Adipose tissue (tissue), 3 donors: ENCODE measurements around the gene RPRML. TPM values are rescaled to one million over a fixed set of nuclear protein-coding genes. Genes with fewer than 3 reads are reported as not detected.
"Not testable (repeated sequence)": the region's sequence is repeated elsewhere in the genome, so short reads cannot be mapped to it uniquely, and the experiment has no call there.

ENCODE experiments used
- H3K27ac ChIP-seq: one replicate; pipeline ENCODE4 v1.5.1; 2013; ENCODE audit warnings: low read depth, low read length
- WGBS, 3 donors: extraction: QIAGEN DNeasy Blood & Tissue Kit; methylation state at CpG; one replicate each; pipeline ENCODE4 v1.1.7; 2013; 5-methylcytosine and 5-hydroxymethylcytosine counted together
- polyA plus RNA-seq, 3 donors: library from polyadenylated mRNA; stranded (reverse); fragments of 200-250 nt; gene quantifications; one replicate each; pipeline ENCODE4 v1.2.3, GENCODE V29; 2013
- donor health status: healthy with polysubstance abuse.
- donor health status: Bipolar disorder and iron deficiency.
- donor health status: healthy.

RPRML gene
- under 1 TPM in 2 of 3 donors, not detected in 1; 0.15 to 0.24 TPM for polyA plus RNA-seq

DNA sequence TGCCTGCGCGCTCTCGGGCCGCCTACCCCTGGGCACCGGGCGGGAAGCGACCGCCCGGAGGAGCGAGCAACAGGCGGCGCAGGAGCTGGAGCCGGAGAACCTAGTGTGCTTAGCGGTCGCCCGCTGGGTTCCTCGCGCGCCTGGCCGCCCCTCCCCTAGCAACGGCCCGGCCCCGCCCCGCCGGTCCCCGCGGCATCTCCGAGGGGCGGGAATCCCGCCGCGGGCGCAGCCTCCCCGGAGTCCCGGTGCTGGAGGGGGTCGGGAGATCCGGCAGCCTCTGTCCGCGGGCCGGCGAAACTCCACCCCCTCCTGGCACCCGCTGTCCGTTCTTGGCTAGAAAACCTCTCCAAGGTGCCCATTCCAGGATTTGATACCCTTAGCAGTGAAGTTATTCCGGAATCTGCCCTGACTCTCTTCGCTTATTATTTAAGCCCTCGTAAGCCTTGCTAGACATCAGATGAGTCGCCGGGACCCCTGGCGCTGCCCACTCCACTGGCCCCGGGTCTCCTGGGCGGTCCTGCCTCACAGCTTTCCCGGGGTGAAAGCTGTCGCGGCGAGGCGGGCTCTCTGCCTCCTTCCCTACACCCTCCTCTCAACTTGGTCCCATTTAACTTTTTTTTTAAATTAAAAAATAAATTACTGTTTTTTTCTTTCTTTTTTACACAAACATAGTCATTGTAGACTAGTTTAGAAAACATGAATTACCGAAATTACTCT, at the start of gene RPRML:
TSS of gene RPRML (minus strand) at position 107 of the 717 bp plus-strand sequence. CDS start 246 bp downstream, outside the sequence.
- no peak within 1 kb of the TSS for H3K27ac ChIP-seq
- 1 to 2% (median 1%) methylated on average over 47 to 57 of the region's 57 CpGs for WGBS, 3 donors

DNA sequence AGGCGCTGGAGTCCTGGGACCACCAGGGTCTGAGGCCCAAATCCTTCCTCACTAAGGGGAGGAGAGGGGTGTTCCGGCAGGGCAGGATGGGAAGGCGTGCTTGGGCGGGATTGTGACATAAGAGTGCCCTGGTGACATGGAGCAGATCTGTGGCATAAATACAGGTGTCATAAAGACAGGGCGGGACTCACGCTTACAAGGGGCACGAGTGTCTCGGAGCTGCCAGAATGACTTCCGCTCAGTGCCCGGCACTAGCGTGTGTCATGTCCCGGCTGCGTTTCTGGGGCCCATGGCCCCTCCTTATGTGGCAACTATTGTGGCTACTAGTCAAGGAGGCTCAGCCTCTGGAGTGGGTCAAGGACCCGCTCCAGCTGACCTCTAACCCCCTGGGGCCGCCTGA, 37.9 kb upstream of the RPRML start:
- 95 to 98% (median 96%) methylated on average over 9 to 11 of the region's 15 CpGs for WGBS, 3 donors
- not testable (repeated sequence) for H3K27ac ChIP-seq

DNA sequence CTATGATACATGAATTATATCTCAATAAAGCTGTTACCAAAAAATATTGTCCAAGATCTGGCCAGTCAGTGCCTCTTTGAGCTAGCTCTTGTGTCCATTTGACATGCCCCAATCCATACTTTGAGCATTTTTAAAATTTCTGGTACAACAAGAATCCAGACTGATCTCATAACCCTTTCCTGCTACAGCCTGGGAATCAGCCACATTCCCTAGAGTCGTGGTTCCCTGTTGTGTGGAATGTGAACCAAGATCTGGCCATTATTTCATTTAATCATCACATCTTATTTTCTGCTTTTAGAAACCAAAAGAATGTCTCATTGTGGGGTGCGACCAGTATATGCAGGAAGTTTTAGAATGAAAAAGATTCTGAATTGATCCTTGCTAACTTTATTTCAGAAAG, 34.3 kb upstream of the RPRML start:
- 87 to 89% (median 88%) methylated on average over 2 of the region's 2 CpGs for WGBS, 3 donors
- H3K27ac ChIP-seq = no peak overlapping the region

DNA sequence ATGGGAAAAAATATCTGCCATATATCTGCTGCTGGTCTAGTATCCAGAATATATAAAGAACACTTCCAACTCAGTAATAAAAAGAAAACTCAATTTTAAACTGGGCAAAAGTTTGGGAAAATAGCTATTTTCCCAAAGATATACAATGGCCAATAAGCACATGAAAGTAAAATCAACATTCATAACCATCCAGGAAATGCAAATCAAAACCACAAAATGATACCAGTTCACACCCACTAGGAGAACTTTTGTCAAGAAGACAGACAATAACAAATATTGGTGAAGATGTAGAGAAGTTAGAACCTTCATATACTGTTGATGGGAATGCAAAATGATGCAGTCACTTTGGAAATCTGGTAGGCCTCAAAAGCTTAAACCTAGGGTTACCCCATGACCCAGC, 33.4 kb upstream of the RPRML start:
- no peak overlapping the region for H3K27ac ChIP-seq

DNA sequence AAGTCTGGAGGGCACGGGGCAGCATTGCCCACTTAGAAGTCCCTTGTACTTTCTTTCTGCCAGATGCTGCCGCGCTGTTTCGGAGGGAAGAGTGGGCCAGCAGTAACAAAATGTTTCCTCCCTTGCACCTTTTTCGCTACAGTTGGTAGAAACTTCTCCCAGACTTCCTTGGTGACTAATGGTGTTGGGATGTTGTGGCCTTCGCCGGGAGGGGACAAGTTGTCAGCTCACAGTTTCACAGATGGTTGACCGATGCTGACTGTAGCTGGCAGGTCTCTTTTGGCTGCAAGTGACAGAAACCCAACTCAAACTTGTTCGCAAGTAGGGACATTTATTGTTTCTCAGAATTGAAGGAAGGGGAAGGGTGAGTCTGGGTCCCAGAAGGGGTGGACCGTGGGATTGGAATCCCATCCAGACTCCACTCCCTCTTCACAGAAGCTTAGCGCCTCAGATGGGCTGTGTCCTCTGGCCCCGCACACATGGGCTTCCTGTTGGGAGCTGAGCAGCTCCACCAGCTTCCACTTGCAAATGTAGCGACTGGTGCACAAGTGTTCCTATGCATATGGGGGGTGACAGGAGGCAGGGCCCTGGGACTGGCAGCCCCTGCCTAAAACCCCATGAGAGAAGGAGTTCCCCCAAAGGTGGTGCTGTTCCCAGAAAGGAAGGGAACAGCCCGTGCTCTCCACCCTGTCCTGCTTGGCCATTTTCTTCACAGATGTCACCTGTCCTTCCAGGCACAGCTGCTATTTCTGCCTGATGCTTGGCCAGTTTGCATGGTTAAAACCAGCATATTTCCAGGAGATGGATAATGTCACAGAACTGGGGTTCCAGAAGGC, 30.9 kb upstream of the RPRML start:
- H3K27ac ChIP-seq = no peak overlapping the region
- 89 to 92% (median 91%) methylated on average over 14 of the region's 14 CpGs for WGBS, 3 donors

DNA sequence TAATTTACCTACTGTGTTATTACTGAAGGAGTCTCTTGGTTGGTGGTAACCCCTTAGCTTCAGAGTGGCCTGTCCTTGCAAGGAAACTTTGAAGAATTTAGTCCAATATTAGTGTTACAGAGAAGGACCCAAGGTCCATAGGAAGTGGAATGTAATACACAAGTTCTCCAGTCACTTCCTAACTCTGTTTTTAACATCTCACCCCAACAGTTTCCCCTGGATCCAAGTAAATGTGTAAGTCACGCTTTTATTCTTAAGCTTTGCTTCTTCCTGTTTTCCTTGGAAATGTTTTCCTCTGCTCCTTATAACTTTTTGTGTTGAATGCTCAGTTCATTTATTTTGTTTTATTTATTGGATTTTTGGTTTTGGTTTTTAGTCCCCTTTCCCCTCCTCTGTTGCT, 25.9 kb upstream of the RPRML start:
- no peak overlapping the region for H3K27ac ChIP-seq
- WGBS, 3 donors = 61 to 76% (median 74%) methylated on average over 1 of the region's 1 CpG

DNA sequence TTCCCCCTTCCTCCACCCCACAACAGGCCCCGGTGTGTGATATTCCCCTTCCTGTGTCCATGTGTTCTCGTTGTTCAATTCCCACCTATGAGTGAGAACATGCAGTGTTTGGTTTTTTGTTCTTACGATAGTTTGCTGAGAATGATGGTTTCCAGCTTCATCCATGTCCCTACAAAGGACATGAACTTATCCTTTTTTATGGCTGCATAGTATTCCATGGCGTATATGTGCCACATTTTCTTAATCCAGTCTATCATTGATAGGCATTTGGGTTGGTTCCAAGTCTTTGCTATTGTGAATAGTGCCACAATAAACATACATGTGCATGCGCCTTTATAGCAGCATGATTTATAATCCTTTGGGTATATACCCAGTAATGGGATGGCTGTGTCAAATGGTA, 24.8 kb upstream of the RPRML start:
- 87 to 88% (median 88%) methylated on average over 4 to 5 of the region's 5 CpGs for WGBS, 3 donors
- H3K27ac ChIP-seq = not testable (repeated sequence)

DNA sequence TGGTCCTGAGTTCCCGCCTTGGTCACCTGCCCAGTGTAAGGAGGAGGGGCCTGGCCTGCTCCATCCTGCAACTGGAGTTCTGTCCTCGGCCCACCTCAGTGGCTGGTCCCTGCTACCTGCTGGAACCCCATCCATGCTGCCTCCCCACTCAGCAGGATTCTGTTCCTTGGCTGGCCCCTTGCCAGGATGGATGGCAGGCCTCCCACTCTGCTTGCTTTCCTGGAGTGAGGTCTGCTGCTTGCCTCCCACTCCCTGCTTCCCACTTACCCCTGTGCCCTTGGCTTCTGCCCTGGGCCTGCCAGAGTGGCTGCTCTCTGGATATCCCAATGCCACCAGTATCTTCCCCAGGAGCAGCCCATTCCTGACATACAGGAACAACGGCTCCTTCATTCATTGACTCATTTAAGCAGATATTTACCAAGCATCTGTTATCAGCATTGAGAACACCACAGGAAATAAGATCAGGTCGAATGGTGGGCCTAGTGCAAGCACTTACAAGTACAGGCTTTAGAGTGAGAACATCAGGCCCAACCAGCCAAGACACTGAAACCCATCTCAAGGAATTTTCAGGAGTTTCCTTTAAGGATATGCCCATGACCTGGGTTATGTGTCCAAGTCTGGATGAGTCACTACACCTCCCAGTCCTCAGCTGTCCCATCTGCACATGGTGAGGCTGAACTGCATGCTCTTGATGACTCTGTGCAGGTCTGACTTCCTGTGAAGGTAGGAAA, 17.0 kb upstream of the RPRML start:
- no peak overlapping the region for H3K27ac ChIP-seq
- 61 to 80% (median 77%) methylated on average over 4 of the region's 4 CpGs for WGBS, 3 donors

DNA sequence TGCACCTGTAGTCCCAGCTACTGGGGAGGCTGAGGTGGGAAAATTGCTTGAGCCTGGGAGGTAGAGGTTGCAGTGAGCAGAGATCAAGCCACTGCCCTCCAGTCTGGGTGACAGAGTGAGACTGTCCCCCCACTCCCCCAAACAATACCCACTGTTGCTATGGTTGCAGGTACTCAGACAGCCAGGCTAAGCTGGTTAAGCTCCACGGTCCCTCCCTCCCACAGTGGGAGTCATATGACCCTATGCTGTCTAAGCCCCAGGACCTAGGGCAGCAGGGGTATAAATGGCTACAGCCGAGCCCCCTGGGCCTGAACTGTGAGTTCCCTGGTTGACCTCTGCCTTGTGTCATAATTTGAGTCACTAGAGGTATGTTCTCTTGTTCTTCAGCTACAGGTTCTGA, 15.9 kb upstream of the RPRML start:
- H3K27ac ChIP-seq = no peak overlapping the region
- 87 to 91% (median 88%) methylated on average over 2 of the region's 2 CpGs for WGBS, 3 donors

DNA sequence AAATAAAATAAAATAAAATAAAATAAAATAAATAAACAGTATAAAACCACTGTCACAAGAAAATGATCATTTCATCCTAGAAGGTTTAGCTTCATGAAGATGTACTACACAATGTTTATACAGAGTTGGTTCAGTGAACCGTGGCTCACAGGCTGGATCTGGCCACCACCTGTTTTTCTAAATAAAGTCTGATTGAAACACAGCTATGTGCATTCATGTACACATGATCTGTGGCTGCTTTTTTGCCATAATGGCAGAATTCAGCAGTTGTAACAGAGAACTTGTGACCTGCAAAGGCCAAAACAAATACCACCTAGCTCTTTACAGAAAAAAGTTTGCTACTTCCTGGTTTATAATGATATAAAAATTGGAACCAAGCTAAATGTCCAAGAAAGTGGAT, 12.6 kb upstream of the RPRML start:
- WGBS, 3 donors = 71 to 83% (median 71%) methylated on average over 1 of the region's 1 CpG
- no peak overlapping the region for H3K27ac ChIP-seq

DNA sequence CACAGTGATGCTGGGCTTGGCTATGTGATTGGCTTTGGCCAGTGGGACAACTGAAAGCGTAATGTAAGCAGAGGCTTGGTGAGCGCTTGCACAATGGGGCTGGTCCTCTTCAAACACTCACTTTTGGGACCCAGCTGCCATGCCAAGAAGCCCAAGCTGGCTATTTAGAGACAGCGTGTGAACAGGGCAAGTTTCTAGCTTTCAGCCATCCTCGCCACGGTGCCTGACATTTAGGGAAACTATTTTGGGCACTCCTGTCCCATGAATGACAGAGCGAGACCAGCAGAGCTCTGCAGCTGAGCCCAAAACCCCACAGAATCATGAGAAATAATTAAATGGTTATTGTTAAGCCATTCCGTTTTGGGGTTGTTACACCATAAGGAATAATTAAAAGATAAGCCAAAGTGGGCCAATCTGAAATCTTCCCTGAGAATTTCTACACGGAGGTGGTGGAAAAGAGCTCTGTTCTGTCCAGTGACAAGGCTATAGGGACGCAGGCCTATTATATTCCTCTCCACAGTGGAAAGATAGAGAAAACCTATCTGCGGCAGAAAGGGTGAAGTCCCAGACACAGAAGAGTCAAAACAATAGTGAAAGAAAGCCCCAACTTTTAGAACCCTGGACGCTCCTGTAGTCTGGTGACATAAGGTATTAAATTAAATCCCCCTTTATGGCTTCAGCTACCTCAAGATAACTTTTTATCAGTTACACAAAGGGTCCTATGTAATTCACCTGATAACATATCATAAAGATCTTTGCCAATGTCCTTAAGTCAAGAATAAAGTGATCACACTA, 10.8 kb upstream of the RPRML start:
- WGBS, 3 donors = 63 to 79% (median 68%) methylated on average over 11 of the region's 11 CpGs

DNA sequence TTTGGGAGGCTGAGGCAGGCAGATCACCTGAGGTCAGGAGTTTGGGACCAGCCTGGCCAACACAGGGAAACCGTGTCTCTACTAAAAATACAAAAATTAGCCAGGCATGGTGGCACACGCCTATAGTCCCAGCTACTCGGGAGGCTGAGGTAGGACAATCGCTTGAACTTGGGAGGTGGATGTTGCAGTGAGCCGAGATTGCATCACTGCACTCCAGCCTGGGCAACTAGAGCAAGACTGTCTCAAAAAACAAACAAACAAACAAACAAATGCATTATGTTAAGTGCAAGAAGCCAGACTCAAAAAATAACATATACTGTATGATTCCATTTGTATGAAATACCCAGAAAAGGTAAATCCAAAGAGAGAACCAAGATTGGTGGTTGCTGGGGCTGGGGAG, 8.9 kb upstream of the RPRML start:
- WGBS, 3 donors = 90 to 93% (median 91%) methylated on average over 5 of the region's 5 CpGs
- H3K27ac ChIP-seq = not testable (repeated sequence)

More for the DNA sequence above, 10.8 kb upstream of the RPRML start:
- no peak overlapping the region for H3K27ac ChIP-seq

DNA sequence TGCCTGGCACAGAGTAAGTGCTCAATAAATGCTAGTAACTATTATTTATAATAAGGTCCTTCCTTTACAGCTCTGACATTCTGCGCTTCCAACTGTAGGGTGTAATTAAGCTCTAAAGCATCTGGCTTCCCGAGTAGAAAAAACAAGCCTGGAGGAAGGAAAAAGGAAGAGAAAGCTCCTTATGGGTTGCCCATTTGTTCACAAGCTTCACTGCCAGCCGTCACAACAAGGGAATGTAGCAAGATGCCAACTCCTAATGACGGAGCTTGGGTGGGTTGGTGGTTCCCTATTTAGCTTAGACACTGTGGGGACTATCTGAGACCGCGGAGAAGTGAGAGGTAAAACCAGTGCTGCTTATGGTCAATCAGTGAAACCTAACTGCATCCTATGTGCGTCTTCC, 7.3 kb upstream of the RPRML start:
- no peak overlapping the region for H3K27ac ChIP-seq
- 73 to 90% (median 79%) methylated on average over 7 of the region's 7 CpGs for whole genome bisulfite sequencing, 3 donors

DNA sequence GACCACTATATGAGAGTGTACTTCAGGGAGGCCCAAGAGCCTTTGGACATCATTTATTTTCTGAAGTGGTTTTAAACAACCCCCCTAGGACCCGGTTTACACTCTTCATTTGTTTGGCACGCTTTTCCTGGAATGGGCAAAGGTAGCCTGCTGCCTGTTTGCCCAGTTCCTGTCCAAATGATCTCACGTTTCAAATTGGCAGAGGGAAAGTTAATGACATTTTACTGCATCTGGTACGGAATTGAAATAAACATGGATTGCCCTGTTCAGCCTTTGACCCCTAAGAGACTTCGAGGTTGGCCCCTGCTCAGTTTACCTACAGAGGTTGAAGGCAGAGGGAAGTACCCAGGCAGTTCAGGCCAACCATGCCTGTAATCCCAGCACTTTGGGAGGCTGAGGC, 5.8 kb upstream of the RPRML start:
- 17 to 66% (median 38%) methylated on average over 5 of the region's 5 CpGs for WGBS, 3 donors
- H3K27ac ChIP-seq = no peak overlapping the region

DNA sequence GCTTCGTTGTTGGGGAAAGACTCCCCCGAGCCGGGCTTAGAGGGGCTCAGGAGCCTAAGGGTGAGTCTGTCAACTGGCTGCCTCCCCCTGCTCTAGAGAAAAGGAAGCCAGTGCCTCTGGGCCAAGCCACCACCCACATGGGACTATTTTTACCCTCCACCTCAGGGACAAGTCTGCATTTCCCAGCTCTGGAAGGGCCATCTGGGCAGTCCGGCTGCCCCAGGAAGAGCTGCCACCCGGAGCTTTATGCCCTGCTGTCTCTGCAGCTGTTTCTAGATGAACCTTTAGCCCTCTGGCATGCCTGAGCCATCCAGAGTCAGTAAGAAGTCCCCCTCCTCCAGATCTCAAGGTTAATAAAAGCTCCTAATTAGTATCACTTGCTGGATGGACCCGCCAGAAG, 5.3 kb upstream of the RPRML start:
- no peak overlapping the region for H3K27ac ChIP-seq

DNA sequence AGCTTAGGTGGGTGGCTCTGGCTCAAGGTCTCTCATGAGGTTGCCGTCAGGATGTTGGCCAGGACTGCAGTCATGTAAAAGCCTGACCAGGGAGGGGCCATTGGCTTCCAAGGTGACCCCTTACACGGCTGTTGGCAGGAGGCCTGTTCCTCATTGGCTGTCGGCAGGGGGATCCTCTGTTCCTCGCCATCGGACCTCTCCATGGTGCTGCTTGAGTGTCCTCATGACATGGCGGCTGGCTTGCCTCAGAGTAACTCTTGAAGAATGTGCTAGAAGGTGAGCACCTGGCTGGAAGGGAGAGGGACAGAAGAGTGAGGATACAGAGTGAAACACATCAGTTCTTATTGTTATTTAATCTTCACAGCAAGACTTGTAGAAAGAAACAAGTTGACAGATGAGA, 4.7 kb upstream of the RPRML start:
- no peak overlapping the region for H3K27ac ChIP-seq

More for the DNA sequence above, 5.3 kb upstream of the RPRML start:
- 22 to 68% (median 47%) methylated on average over 6 of the region's 6 CpGs for WGBS, 3 donors

DNA sequence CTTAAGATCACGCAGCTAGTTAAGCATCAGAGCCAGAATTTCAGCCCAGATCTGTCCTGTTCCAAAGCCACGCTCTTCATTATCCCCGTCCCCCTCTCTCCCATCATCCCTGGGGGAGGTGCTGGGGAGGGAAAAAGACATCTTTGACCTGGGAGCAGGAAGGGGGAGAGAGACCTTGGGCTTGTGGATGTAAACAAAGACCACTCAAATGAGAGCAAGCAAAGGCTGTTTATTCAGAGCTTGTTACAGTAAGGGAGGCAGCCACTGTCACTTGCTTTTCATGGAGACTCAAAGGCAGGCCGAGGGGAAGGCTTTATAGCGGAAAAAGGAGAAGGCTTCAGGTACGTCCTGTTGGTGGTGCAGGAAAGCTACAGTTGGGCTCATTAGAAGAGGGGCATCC, 3.5 kb upstream of the RPRML start:
- no peak overlapping the region for H3K27ac ChIP-seq
- 91 to 96% (median 96%) methylated on average over 6 of the region's 6 CpGs for WGBS, 3 donors

More for the DNA sequence above, 4.7 kb upstream of the RPRML start:
- WGBS, 3 donors = 69 to 77% (median 69%) methylated on average over 6 of the region's 6 CpGs

DNA sequence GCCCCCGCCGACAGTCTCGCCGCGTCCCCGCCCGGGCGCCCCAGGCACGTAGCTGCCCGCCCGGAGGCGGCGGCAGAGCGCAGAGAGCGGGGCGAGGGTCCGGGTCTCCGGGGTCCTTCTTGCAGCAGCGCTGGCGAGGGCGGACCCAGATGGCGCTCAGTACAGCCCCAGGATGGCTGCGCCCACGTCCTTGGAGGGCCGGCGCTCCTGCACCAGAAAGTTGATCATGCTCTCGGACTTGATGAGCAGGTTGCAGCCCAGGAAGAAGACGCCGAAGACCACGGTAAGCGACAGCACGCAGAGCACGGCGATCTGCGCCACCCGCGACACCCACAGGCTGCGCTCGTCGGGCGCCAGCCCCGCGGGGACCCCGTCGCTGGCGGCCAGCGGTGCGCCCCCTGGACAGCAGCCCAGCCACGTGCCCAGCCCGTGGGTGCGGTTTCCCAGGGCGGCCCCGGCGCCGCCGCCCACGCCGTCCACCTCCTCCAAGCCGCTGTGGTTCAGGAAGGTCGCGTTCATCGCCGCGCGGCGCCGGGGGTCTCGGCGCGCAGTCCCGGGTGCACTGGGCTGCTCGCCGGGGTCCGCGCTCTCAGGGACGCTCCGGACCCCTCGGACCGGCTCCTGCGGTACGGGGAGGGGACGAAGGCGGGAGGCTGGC, 435 bp downstream of the RPRML start:
- H3K27ac ChIP-seq = no peak overlapping the region
- WGBS, 3 donors = 1% methylated on average over 70 to 83 of the region's 83 CpGs
